Measurements from ENCODE around the gene PYROXD2.

- TF ChIP-seq POLR2AphosphoS5 (IDR thresholded peaks at IDR 0.05; ENCODE audit: low read depth, low read length) (no peak), SIN3A (IDR thresholded peaks at IDR 0.05; ENCODE audit: borderline replicate concordance, low read depth, low read length) (no peak), NFIC (IDR thresholded peaks at IDR 0.05; ENCODE audit: borderline replicate concordance) (no peak), CTCF (IDR thresholded peaks at IDR 0.05) (no peak), RXRA (IDR thresholded peaks at IDR 0.05; ENCODE audit: borderline replicate concordance, low read depth) (no peak), RAD21 (IDR thresholded peaks at IDR 0.05; ENCODE audit: low read length) (no peak), EZH2phosphoT487 (IDR thresholded peaks at IDR 0.05; ENCODE audit: borderline replicate concordance, low read depth) (no peak)
Measured at GRCh38 chr10:98411768-98412167, 3.2 kb downstream of the PYROXD2 start.
